GM10266 (cell line): ENCODE measurements around the gene ZNF646.

Source experiments
- DNase-seq: peaks from one replicate; pipeline ENCODE4 v3.0.0; 2012; ENCODE audit errors: extremely low spot score
- TF ChIP-seq, protein P1 (sequence below): IDR thresholded peaks from 2 replicates; pipeline ENCODE4 v1.5.1; 2012; ENCODE audit warnings: mild to moderate bottlenecking, low read depth; ENCODE audit not compliant: control insufficient read depth, insufficient read depth; ENCODE audit errors: missing control alignments

Gene ZNF646, protein sequence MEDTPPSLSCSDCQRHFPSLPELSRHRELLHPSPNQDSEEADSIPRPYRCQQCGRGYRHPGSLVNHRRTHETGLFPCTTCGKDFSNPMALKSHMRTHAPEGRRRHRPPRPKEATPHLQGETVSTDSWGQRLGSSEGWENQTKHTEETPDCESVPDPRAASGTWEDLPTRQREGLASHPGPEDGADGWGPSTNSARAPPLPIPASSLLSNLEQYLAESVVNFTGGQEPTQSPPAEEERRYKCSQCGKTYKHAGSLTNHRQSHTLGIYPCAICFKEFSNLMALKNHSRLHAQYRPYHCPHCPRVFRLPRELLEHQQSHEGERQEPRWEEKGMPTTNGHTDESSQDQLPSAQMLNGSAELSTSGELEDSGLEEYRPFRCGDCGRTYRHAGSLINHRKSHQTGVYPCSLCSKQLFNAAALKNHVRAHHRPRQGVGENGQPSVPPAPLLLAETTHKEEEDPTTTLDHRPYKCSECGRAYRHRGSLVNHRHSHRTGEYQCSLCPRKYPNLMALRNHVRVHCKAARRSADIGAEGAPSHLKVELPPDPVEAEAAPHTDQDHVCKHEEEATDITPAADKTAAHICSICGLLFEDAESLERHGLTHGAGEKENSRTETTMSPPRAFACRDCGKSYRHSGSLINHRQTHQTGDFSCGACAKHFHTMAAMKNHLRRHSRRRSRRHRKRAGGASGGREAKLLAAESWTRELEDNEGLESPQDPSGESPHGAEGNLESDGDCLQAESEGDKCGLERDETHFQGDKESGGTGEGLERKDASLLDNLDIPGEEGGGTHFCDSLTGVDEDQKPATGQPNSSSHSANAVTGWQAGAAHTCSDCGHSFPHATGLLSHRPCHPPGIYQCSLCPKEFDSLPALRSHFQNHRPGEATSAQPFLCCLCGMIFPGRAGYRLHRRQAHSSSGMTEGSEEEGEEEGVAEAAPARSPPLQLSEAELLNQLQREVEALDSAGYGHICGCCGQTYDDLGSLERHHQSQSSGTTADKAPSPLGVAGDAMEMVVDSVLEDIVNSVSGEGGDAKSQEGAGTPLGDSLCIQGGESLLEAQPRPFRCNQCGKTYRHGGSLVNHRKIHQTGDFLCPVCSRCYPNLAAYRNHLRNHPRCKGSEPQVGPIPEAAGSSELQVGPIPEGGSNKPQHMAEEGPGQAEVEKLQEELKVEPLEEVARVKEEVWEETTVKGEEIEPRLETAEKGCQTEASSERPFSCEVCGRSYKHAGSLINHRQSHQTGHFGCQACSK (N-terminal part only)

DNA sequence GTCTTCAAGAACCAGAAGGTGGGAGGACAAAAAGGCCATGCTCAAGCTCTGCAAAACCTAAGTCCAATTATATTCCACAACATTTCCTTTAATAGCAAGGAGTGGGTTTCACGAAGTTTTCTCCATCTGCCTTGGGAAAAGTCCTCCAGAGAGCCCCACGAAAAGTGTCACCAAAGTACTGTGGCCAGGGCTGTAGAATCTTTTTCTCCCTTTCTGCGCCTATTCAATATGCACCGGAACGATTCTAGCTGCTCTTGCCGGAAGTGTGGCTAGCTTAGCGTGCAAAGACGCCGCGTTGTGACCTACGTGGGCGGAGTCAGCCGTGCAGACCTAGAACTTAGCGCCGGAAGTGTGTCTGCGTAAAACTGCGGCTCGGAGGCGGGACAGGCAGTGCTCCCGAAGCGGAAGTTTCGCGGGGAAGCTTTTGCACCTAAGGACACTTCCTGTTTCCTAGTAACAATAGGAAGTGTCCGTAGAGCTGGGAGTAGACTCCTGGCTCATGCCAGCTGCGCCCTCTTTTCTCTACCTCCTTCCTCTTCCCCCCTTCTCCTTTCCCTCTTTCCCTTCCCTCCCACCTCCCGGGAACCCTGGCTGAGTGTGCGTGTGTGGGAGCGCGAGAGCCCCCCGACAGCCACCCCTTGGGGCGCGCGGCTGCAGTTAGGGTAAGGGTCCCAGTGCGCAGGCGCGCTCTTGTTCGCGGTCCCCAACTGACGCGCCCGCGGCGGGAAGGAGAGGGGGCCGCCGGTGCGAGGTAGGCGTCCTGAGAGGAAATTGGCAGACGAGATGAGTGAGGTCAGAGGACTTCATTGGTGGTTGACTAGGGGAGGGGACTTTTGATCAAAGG lies at the start of gene ZNF646, which contains the start of gene ZNF668:
TSS of gene ZNF646 (plus strand) at position 453 of the 844 bp plus-strand sequence. CDS start 1,903 bp downstream, outside the sequence.
TSS of gene ZNF668 (minus strand) at position 271 of the 844 bp plus-strand sequence. CDS start 9,781 bp downstream, outside the sequence.
- peak; percentile 98 for DNase-seq
- TF ChIP-seq, protein P1, sequence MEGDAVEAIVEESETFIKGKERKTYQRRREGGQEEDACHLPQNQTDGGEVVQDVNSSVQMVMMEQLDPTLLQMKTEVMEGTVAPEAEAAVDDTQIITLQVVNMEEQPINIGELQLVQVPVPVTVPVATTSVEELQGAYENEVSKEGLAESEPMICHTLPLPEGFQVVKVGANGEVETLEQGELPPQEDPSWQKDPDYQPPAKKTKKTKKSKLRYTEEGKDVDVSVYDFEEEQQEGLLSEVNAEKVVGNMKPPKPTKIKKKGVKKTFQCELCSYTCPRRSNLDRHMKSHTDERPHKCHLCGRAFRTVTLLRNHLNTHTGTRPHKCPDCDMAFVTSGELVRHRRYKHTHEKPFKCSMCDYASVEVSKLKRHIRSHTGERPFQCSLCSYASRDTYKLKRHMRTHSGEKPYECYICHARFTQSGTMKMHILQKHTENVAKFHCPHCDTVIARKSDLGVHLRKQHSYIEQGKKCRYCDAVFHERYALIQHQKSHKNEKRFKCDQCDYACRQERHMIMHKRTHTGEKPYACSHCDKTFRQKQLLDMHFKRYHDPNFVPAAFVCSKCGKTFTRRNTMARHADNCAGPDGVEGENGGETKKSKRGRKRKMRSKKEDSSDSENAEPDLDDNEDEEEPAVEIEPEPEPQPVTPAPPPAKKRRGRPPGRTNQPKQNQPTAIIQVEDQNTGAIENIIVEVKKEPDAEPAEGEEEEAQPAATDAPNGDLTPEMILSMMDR: no peak

DNA sequence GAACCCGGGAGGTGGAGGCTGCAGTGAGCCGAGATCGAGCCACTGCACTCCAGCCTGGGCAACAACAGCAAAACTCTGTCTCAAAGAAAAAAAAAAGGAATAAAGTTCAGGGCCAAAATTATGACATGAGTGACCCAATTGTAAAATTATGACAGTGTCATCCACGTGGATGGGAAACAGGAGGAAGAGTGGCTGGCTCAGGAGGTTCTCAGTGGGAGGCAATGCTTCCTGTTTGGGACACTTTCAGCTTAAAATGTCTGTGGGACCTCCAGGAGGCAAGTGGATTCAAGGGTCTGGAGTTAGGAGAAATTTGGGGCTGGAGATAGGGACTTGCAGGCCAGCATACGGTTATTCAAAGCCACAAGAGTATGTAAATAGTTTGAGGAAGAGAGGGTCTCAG lies 48.9 kb upstream of the ZNF646 start:
- TF ChIP-seq, protein P1: no peak
- no peak for DNase-seq

DNA sequence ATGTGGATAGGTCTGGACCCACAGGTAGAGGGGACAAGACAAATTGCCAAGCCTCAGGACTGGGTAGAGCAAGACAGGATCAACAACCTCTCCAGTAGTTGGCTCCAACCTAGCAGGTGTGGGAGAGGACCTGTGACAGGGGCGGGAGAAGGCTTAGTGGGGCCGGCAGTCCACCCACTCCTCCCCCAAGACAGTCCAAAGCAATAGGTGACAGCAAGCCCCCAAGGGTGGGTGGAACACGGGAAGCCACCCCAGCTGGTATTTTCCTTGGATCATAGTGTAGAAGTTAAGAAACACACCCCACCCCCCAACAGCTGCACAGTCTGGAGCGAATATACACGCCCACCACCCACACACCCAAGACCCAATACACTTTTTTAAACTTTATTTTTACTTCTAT lies 45.0 kb upstream of the ZNF646 start:
- DNase-seq: no peak
- TF ChIP-seq, protein P1: no peak

DNA sequence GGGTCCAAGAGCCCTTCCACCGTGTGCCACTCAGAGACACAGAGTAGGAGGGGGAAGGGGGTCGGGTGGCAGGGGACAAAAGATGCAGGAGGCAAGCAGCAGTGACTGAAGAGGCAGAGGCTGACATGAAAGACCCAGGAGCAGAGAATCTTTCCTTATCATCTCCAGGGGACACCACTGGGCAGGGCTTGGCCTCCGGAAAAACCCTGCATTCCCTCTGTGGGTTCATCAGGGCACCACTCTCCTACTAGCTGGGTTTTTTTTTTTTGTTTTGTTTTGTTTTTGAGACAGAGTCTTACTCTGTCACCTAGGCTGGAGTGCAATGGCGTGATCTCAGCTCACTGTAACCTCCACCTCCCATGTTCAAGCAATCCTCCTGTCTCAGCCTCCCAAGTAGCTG lies 42.9 kb upstream of the ZNF646 start:
- TF ChIP-seq, protein P1: no peak
- no peak for DNase-seq

DNA sequence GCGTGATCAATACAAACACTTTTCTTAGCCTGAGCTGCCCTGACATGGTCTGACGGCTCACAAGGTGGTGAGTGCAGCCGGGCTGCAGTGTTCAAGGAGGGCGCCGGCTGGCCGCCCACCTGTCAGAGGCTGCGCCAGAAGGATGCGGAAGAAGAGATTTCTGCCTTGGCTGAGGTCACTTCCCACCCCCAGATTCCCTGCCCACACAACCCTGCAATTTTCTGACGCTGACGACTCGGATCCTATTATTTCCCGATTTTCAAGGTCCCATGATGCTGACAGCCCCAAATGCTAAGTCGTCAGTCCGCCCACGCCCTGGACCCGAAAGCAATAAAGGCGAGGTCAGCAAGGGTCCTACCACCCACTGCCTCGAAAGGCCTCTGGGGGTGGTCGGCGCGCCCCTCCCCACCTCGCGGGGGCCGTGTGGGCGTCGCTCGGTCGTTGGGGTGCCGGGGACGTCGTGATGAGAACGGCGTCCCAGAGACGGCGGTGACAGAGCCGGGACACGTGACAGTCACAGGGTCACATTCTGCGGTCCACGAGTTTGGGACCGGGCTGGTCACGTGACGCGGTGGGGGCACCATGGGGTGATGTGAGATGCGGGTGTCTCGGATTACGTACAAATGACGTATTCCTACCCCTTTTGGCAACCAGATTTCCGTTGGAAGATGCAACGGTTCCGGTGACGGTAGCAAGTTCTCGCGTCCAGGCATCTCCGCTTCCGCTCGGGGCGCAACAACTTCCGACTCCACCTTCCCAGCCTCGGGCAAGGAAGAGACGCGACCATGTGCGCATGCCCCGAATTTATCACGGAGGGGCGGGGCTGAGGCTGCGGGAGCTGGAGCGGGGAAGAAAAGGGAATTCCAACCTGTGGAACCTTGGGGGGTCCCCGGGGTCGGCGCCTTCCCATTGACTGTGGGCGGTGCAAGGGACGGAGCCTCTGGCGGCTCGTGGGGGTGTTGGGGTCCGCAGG lies 41.2 kb upstream of the ZNF646 start, which contains the start of gene STX4:
TSS of gene STX4 (plus strand) at position 823 of the 973 bp plus-strand sequence. CDS start 248 bp downstream, outside the sequence.
- peak; percentile 95 for DNase-seq
- TF ChIP-seq, protein P1: no peak
